GM12873 (cell line): ENCODE results near the gene HDDC3.

ENCODE experiments used
- CTCF ChIP-seq: IDR thresholded peaks from 2 replicates; pipeline ENCODE4 v1.5.1; 2012; ENCODE audit warnings: low read depth, mild to moderate bottlenecking, moderate library complexity, low read length, control low read depth; ENCODE audit not compliant: insufficient read depth; ENCODE audit errors: missing control alignments

HDDC3 gene

DNA sequence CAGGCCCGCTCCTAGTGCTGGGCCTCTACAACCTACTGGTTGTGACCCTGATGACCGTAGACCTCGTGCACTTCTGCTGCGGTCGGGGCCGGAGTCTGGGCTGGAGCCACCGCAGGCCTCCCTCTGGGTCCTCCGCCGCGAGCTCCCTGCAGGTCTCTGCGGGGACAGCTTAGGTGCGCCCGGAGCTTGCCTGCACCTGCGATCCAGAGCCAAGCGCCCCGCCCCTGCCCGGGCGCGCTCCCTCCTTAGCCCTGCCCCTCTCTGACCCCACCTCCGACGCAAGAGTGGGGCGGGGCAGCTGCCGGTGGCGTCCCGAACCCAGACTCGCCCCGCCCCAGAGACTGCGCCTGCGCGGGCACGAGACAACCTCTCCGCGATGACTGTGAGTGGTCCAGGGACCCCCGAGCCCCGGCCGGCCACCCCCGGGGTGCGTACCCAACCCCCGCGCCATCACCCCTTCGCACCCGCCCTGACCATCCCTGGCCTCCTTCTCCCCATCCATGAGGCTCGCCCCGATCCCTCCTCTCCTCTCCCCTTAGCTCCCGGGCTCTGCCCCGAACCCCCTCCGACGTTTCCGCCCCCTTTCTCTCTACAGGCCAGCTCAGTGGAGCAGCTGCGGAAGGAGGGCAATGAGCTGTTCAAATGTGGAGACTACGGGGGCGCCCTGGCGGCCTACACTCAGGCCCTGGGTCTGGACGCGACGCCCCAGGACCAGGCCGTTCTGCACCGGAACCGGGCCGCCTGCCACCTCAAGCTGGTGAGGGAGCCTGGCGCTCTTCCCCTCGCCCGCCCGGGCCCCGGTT, 2.8 kb upstream of the HDDC3 start, which contains the start of gene UNC45A:
Gene UNC45A, plus strand, starts transcription at position 337 of the 803 bp plus-strand sequence. Its CDS starts 40 bp downstream, at position 377.
- no peak for TF ChIP-seq CTCF

- TF ChIP-seq CTCF: peak; percentile 95
Measured at GRCh38 chr15:90934256-90934948, 2.1 kb upstream of the HDDC3 start.

DNA sequence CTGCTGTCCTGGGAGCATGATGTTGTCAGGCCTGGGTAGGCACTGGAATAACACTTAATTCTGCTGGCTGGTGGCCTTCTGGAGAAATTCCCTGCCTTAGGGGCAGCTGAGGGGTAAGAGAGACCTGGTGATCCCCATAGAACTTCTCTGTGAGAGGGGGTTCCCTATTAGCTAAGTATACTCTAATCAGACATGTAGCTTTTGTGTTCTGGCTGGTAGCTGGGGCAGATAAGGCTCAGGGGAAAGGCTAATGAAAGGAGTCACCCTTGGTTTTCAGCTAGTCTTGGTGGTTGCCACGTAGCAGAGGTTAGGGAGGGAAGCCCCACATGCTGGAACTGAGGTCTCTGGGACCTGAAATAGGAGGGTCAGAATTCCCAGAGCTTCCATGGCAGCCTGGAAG, 952 bp upstream of the HDDC3 start:
- no peak for TF ChIP-seq CTCF

DNA sequence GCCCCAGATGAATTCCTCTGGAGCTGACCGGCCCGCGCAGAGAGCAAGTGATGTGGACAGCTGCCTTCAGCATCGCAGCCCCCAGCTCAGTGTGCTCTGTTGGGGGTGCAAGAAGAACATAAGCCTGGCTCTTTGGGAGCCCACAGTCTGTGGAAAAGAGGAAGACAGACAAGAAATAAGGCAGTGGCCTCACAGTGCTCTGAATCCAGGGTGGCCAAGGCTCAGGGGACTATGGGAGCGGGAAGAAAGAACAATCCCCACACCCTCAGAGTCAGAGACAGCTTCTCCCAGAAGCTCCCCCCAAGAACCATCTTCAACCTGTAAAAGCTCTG, 277 bp upstream of the HDDC3 start:
- no peak for TF ChIP-seq CTCF

DNA sequence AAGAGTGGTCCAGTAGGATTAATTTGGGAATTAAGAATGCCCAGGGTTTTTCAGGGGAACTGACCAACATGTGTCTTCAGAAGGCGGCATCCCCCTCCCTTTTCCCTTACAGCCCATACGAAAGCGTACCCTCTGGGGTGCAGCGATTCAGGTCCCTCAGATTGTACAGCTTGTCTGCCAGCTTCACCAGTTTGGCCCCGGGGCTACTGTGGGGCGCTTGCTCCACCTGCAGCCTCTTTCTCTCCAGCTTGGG, 848 bp downstream of the HDDC3 start:
- no peak for TF ChIP-seq CTCF

GRCh38 chr15:90930861-90931574, 1.3 kb downstream of the HDDC3 start:
- TF ChIP-seq CTCF: no peak
